OCI-LY7 (cell line): ENCODE measurements around the gene PSMD6.

ENCODE experiments used
- EZH2phosphoT487 ChIP-seq: fragments of 200-600 bp; sonication (generic); IDR thresholded peaks from 2 replicates; pipeline ENCODE4 v1.6.1; 2018; ENCODE audit warnings: low read depth, borderline replicate concordance, mild to moderate bottlenecking, mixed run types, antibody characterized with exemption, low read length, moderate library complexity, mixed read lengths
- TF ChIP-seq, protein P1 (sequence below): fragments of 200-600 bp; sonication (generic); conservative IDR thresholded peaks from 2 replicates; pipeline ENCODE4 v1.5.1; 2014; ENCODE audit warnings: mild to moderate bottlenecking, antibody characterized with exemption, low read length, moderate library complexity, mixed read lengths

DNA sequence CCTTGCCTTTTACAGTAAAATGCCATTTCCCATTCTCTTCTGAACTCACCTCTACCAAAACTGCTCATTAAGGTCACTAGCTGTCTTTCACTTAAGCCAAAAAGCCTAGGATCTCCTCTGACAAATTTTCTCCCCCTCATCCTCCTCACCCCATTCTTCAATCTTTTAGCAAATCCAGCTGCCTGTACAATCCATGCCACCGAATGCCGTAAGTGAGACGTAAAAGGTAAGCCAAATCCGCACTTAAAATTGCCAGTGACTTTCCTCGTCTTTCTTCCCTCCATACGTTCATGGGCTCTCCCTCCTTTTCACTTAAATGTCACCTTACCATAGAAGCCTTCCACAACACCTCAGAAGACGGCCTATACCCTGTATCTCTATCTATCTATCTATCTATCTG lies 13.8 kb downstream of the PSMD6 start:
- TF ChIP-seq, protein P1, sequence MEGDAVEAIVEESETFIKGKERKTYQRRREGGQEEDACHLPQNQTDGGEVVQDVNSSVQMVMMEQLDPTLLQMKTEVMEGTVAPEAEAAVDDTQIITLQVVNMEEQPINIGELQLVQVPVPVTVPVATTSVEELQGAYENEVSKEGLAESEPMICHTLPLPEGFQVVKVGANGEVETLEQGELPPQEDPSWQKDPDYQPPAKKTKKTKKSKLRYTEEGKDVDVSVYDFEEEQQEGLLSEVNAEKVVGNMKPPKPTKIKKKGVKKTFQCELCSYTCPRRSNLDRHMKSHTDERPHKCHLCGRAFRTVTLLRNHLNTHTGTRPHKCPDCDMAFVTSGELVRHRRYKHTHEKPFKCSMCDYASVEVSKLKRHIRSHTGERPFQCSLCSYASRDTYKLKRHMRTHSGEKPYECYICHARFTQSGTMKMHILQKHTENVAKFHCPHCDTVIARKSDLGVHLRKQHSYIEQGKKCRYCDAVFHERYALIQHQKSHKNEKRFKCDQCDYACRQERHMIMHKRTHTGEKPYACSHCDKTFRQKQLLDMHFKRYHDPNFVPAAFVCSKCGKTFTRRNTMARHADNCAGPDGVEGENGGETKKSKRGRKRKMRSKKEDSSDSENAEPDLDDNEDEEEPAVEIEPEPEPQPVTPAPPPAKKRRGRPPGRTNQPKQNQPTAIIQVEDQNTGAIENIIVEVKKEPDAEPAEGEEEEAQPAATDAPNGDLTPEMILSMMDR: no peak
- TF ChIP-seq EZH2phosphoT487: no peak
